A673 (cell line): ENCODE data around the gene PLAC8.
"Not testable (repeated sequence)": the region's sequence is repeated elsewhere in the genome, so short reads cannot be mapped to it uniquely, and the experiment has no call there.

Source experiments
- CTCF ChIP-seq: fragments of 300-800, 200-600 bp; sonication (generic); conservative IDR thresholded peaks from 2 replicates; pipeline ENCODE4 v1.5.1; 2017; ENCODE audit warnings: low read depth, mild to moderate bottlenecking, antibody characterized with exemption, low read length, moderate library complexity, mixed read lengths
- EZH2 ChIP-seq: fragments of 200-600 bp; sonication (generic); IDR thresholded peaks from 2 replicates; pipeline ENCODE4 v1.6.1; 2017; ENCODE audit warnings: borderline replicate concordance, low read depth, mild to moderate bottlenecking, mixed read lengths, antibody characterized with exemption, low read length; ENCODE audit not compliant: poor library complexity, severe bottlenecking

GRCh38 chr4:83043157-83043556, 71.4 kb downstream of the PLAC8 start:
- TF ChIP-seq CTCF, EZH2: not testable (repeated sequence)
